Brain pericyte (primary cell): Measurements from ENCODE around the gene CDC42EP1.

Experiments
- DNase-seq: peaks from one replicate; pipeline ENCODE4 v3.0.0-alpha.2; 2012; ENCODE audit warnings: low read depth, low spot score

Gene CDC42EP1

GRCh38 chr22:37559521-37559900 is 769 bp upstream of the CDC42EP1 start:
- no peak for DNase-seq

GRCh38 chr22:37560608-37561211 is 430 bp downstream of the CDC42EP1 start:
- no peak for DNase-seq

GRCh38 chr22:37561212-37562048 is 1.1 kb downstream of the CDC42EP1 start:
- peak; percentile 49 for DNase-seq

GRCh38 chr22:37562049-37562875 is 2.0 kb downstream of the CDC42EP1 start:
- no peak for DNase-seq

- DNase-seq: peak; percentile 68
Measured at GRCh38 chr22:37563153-37564081, 3.1 kb downstream of the CDC42EP1 start.

- no peak for DNase-seq
Measured at GRCh38 chr22:37564111-37564711, 3.9 kb downstream of the CDC42EP1 start.

GRCh38 chr22:37565830-37566229 is 5.5 kb downstream of the CDC42EP1 start:
- no peak for DNase-seq

GRCh38 chr22:37566329-37566837 is 6.1 kb downstream of the CDC42EP1 start:
- DNase-seq: no peak

GRCh38 chr22:37566903-37567798 is 6.9 kb downstream of the CDC42EP1 start:
- DNase-seq: no peak

- no peak for DNase-seq
Measured at GRCh38 chr22:37568012-37568411, 7.7 kb downstream of the CDC42EP1 start.

- no peak for DNase-seq
Measured at GRCh38 chr22:37568448-37569008, 8.2 kb downstream of the CDC42EP1 start.

GRCh38 chr22:37569009-37569920 is 9.0 kb downstream of the CDC42EP1 start:
- no peak for DNase-seq

GRCh38 chr22:37569921-37570660 is 9.8 kb downstream of the CDC42EP1 start:
- no peak for DNase-seq

GRCh38 chr22:37570661-37570976 is 10.3 kb downstream of the CDC42EP1 start:
- DNase-seq: no peak

- no peak for DNase-seq
Measured at GRCh38 chr22:37571258-37571991, 11.1 kb downstream of the CDC42EP1 start.

- DNase-seq: no peak
Measured at GRCh38 chr22:37571992-37572373, 11.7 kb downstream of the CDC42EP1 start.

- no peak for DNase-seq
Measured at GRCh38 chr22:37575490-37576003, 15.3 kb downstream of the CDC42EP1 start.
